GM13976 (cell line): ENCODE results near the gene KCNIP2.

ENCODE experiments used
- DNase-seq: peaks from one replicate; pipeline ENCODE4 v3.0.0; 2012; ENCODE audit warnings: low spot score
- CTCF ChIP-seq: IDR thresholded peaks from 2 replicates; pipeline ENCODE4 v1.5.1; 2012; ENCODE audit warnings: borderline replicate concordance, mild to moderate bottlenecking; ENCODE audit not compliant: insufficient read depth; ENCODE audit errors: extremely low read depth, missing control alignments, control extremely low read depth
- in situ Hi-C: fragments of 300-500 bp; cut with MboI; formaldehyde crosslinking; loops from one replicate; pipeline ENCODE4 v1.12.0; 2022; ENCODE audit warnings: low sequenced_read_pairs, mixed read lengths, inconsistent platforms; ENCODE audit not compliant: unreplicated experiment

The KCNIP2 gene

DNA sequence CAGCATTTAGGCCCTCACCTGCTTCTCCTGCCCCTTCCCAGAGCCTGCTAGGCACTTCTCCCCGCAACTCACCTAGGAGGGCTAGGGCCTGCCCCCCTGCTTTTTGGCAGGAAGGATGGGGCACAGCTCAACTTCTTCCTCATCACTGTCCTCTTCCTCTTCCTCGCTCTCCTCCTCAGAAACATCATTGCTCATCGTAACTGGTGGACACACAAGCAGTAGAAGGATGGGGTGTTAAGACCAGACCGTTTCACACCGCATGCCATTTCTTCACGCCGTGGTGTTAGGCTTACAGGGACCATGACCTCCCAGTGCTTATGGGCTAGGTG lies 62.0 kb downstream of the KCNIP2 start:
- no peak for TF ChIP-seq CTCF
- in situ Hi-C loops = loop anchor here (5.0 kb wide), 1 partner anchor 174 kb away; no protein-coding TSS in a partner anchor
- DNase-seq = no peak

DNA sequence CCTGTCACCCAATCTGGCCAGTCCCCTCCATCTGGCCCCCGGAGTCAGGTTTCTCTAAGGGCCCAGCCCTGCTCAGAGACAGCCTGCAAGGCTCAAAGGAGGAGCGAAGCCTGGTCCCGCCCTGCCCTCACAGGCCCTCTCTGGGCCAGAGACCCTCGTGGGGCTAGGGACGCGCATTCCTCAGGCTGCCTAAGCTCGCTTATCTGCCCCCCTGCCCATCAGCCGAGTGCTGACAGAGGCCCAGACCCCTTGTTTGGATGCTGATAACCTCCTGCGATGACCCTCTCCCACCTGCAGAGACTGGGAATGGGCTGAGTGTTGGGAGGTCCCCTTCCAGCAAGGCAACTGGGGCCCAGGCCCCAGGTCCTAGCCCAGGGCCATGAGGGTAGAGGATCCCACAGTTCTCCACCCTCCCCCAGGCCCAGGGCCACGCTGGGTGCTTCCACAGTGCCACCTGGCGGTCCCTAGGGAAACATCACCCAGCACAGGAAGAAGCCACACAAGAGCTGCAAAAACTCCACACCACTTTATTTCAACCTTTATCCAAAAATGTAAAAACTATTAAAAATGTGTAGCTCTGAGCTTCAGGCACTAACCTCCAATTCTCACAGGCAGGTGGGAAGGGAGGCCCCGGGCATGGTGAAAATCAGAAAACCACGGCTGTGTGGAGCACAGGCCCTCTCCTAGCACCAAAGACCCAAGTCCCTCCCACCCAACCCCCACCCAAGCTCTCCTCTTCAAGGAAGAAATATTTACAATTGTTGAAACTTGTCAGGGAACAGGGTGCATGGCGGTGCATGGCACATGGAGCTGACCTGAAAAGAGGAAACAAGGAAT lies 62.6 kb downstream of the KCNIP2 start:
- TF ChIP-seq CTCF = peak; percentile 93
- peak; percentile 89 for DNase-seq
- in situ Hi-C loops = loop anchor here (5.0 kb wide), 1 partner anchor 174 kb away; no protein-coding TSS in a partner anchor

- in situ Hi-C loops = loop anchor here (5.0 kb wide), 1 partner anchor 173 kb away; no protein-coding TSS in a partner anchor
These were observed 63.3 kb downstream of the KCNIP2 start for GRCh38 chr10:101780187-101780817.

DNA sequence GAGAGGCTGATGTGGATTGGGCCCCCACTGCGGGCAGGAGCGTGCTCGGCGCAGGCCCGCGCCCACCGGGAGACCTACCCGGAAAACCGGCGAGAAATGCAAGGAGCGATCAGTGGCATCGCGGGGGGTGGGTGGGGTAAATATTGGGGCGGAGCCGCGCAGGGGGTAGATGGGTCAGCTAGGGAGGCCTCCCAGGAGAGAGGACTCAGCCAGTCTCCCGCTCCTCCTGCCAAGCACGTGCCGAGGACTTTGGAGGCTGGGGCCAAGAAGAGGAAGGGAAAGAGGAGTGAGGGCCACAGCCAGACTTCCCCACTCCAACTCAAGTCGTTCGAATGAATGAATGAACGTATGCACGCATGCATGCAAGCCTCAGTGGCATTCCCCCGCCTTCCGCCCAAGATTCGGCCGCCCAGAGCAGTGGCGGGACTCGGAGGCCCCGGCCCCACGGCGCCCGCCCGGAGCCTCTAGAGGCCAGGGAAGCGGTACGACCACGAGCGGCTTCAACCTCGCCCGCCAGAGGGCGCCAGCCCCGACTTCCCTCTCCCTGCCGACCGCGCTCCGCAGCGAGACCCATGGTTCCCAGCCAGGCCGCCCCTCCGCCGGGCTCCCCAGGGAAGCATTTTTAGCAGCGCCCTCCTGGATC lies 63.9 kb downstream of the KCNIP2 start:
- peak; percentile 91 for DNase-seq
- in situ Hi-C loops = loop anchor here (5.0 kb wide), 1 partner anchor 172 kb away; no protein-coding TSS in a partner anchor
- TF ChIP-seq CTCF = peak; percentile 96

More at GRCh38 chr10:101780187-101780817, 63.3 kb downstream of the KCNIP2 start:
- DNase-seq = peak; percentile 37
- no peak for TF ChIP-seq CTCF

- peak; percentile 73 for DNase-seq
- in situ Hi-C loops = no loop called here
- no peak for TF ChIP-seq CTCF
These were observed 64.6 kb downstream of the KCNIP2 start for GRCh38 chr10:101778781-101779543.
